Keratinocyte (primary cell): ENCODE measurements around the gene LYSET. TPM values are rescaled to one million over a fixed set of nuclear protein-coding genes. Genes with fewer than 3 reads are reported as not detected.

Experiments used
- DNase-seq: peaks from one replicate; pipeline ENCODE4 v3.0.0-alpha.2; 2011; ENCODE audit warnings: low read depth, missing footprints, low spot score
- FAIRE-seq: peaks from 2 replicates; lab custom pipeline; 2011; peaks lifted over from hg19 to GRCh38; lab: Jason Lieb, UNC
- H2AFZ ChIP-seq: 2 replicates; pipeline ENCODE4 v1.6.0; 2012; ENCODE audit warnings: low read length, control low read depth, inconsistent platforms; ENCODE audit not compliant: control insufficient read depth
- H3K27ac ChIP-seq: 2 replicates; pipeline ENCODE4 v1.5.1; 2011; ENCODE audit warnings: low read length; ENCODE audit not compliant: control insufficient read depth, insufficient read depth
- H3K27me3 ChIP-seq: 3 replicates; pipeline ENCODE4 v1.6.0; 2011; ENCODE audit warnings: low read length; ENCODE audit not compliant: control insufficient read depth, insufficient read depth; ENCODE audit errors: extremely low read depth
- H3K36me3 ChIP-seq, 2 experiments: 2 replicates in 1 of 2; 3 replicates in 1 of 2; pipeline ENCODE4 v1.5.1; 2011; ENCODE audit warnings: low read length in 2 of 2, mild to moderate bottlenecking in 1 of 2; ENCODE audit not compliant: control insufficient read depth in 2 of 2, insufficient read depth in 2 of 2; ENCODE audit errors: extremely low read depth in 1 of 2
- H3K4me1 ChIP-seq: 3 replicates; pipeline ENCODE4 v1.5.1; 2011; ENCODE audit warnings: low read length; ENCODE audit not compliant: control insufficient read depth, insufficient read depth; ENCODE audit errors: extremely low read depth
- H3K4me2 ChIP-seq: 3 replicates; pipeline ENCODE4 v1.6.0; 2011; ENCODE audit warnings: low read depth, low read length; ENCODE audit not compliant: control insufficient read depth, insufficient read depth; ENCODE audit errors: extremely low read depth
- H3K4me3 ChIP-seq, 3 experiments: fragments of 200-600 bp in 1 of 3; sonication (generic) in 1 of 3; 2 replicates in 2 of 3; 3 replicates in 1 of 3; pipeline ENCODE4 v1.5.1; 2011 to 2016; ENCODE audit warnings: low read length in 3 of 3, mild to moderate bottlenecking in 3 of 3, control low read depth in 2 of 3, inconsistent platforms in 1 of 3, low read depth in 1 of 3, mixed read lengths in 1 of 3, mixed run types in 1 of 3, moderate library complexity in 1 of 3; ENCODE audit not compliant: control insufficient read depth in 2 of 3, insufficient read depth in 2 of 3; ENCODE audit errors: extremely low read depth in 1 of 3
- H3K79me2 ChIP-seq: 2 replicates; pipeline ENCODE4 v1.6.0; 2012; ENCODE audit warnings: low read length; ENCODE audit not compliant: control insufficient read depth, insufficient read depth
- H3K9ac ChIP-seq: 3 replicates; pipeline ENCODE4 v1.6.0; 2011; ENCODE audit warnings: low read length; ENCODE audit not compliant: control insufficient read depth, insufficient read depth; ENCODE audit errors: extremely low read depth
- H3K9me1 ChIP-seq: 3 replicates; pipeline ENCODE4 v1.6.0; 2011; ENCODE audit warnings: low read length; ENCODE audit not compliant: control insufficient read depth, insufficient read depth; ENCODE audit errors: extremely low read depth
- H3K9me3 ChIP-seq: 2 replicates; pipeline ENCODE4 v1.5.1; 2012; ENCODE audit warnings: low read depth, low read length; ENCODE audit not compliant: control insufficient read depth
- H4K20me1 ChIP-seq: 3 replicates; pipeline ENCODE4 v1.6.0; 2011; ENCODE audit warnings: low read length; ENCODE audit not compliant: control insufficient read depth, insufficient read depth; ENCODE audit errors: extremely low read depth
- EZH2 ChIP-seq: IDR thresholded peaks from one replicate; pipeline ENCODE4 v1.6.1; 2012; ENCODE audit warnings: inconsistent platforms, mild to moderate bottlenecking, low read length, moderate library complexity
- dilution Hi-C: fragments of 300-500 bp; cut with MboI; formaldehyde crosslinking; loops from one replicate; pipeline ENCODE4 v1.7.0; 2020; ENCODE audit warnings: low sequenced_read_pairs; ENCODE audit not compliant: extremely low pct_ligation_motif_present
- polyA plus RNA-seq, 5 experiments: library from polyadenylated mRNA; depleted of rRNA in 3 of 5; stranded (reverse) in 3 of 5; stranded (forward) in 1 of 5; unstranded in 1 of 5; fragments of >200 nt; gene quantifications; 1 replicate in 1 of 5; 2 replicates in 3 of 5; 3 replicates in 1 of 5; pipeline versions ENCODE4 v1.2.1 to v1.2.3, GENCODE V29; 2011 to 2012; ENCODE audit warnings: missing spikeins in 2 of 5, low read depth in 1 of 5, low replicate concordance in 1 of 5
- TF ChIP-seq, protein P1 (sequence below), 3 experiments: IDR thresholded peaks in 1 of 3; conservative IDR thresholded peaks in 1 of 3; optimal IDR thresholded peaks in 1 of 3; 2 replicates in 2 of 3; 3 replicates in 1 of 3; pipeline versions ENCODE3 to v1.5.1; 2011; ENCODE audit warnings: low read length in 3 of 3, mild to moderate bottlenecking in 3 of 3, moderate library complexity in 2 of 3, control low read depth in 1 of 3, inconsistent platforms in 1 of 3; ENCODE audit not compliant: insufficient read depth in 2 of 3; ENCODE audit errors: extremely low read depth in 1 of 3

Gene LYSET
- polyA plus RNA-seq, 1 donor (not counting 4 experiments of a cell fraction or from before 2014, with no cell fraction given) = 24.6 TPM

GRCh38 chr14:93220509-93220908, 35.4 kb downstream of the LYSET start:
- H4K20me1 ChIP-seq = no peaks in the 10 kb centered on the region
- H3K27me3 ChIP-seq = no peaks in the 10 kb centered on the region
- H3K9ac ChIP-seq = no peak overlapping the region
- dilution Hi-C loops = no loop called here
- H2AFZ ChIP-seq = no peak overlapping the region
- H3K9me3 ChIP-seq = no peaks in the 10 kb centered on the region
- H3K27ac ChIP-seq = no peak overlapping the region
- no peaks in the 10 kb centered on the region for H3K4me1 ChIP-seq
- H3K4me3 ChIP-seq = no peak overlapping the region
- no peak for DNase-seq
- peaks cover 3 to 23% of the 10 kb centered on the region in 2 experiments for H3K36me3 ChIP-seq
- TF ChIP-seq EZH2 = no peak
- TF ChIP-seq, protein P1, sequence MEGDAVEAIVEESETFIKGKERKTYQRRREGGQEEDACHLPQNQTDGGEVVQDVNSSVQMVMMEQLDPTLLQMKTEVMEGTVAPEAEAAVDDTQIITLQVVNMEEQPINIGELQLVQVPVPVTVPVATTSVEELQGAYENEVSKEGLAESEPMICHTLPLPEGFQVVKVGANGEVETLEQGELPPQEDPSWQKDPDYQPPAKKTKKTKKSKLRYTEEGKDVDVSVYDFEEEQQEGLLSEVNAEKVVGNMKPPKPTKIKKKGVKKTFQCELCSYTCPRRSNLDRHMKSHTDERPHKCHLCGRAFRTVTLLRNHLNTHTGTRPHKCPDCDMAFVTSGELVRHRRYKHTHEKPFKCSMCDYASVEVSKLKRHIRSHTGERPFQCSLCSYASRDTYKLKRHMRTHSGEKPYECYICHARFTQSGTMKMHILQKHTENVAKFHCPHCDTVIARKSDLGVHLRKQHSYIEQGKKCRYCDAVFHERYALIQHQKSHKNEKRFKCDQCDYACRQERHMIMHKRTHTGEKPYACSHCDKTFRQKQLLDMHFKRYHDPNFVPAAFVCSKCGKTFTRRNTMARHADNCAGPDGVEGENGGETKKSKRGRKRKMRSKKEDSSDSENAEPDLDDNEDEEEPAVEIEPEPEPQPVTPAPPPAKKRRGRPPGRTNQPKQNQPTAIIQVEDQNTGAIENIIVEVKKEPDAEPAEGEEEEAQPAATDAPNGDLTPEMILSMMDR (optimal IDR thresholded peaks at IDR 0.05 in 1 of 3, IDR thresholded peaks at IDR 0.05 in 1 of 3, conservative IDR thresholded peaks at IDR 0.05 in 1 of 3; ENCODE audit: extremely low read depth in 1 of 3, insufficient read depth in 2 of 3, low read length in 3 of 3) = no peak
- no peak overlapping the region for H3K4me2 ChIP-seq
- no peaks in the 10 kb centered on the region for H3K79me2 ChIP-seq
- H3K9me1 ChIP-seq = no peaks in the 10 kb centered on the region
- FAIRE-seq = no peak

GRCh38 chr14:93223565-93223964, 38.4 kb downstream of the LYSET start:
- Histone ChIP-seq H3K79me2 (no peaks in the 10 kb centered on the region), H3K9ac (no peak overlapping the region), H3K9me3 (no peaks in the 10 kb centered on the region), H3K4me2 (no peak overlapping the region), H3K27ac (no peak overlapping the region), H3K9me1 (no peaks in the 10 kb centered on the region), H3K27me3 (no peaks in the 10 kb centered on the region), H3K4me3 (no peak overlapping the region), H4K20me1 (no peaks in the 10 kb centered on the region), H3K4me1 (no peaks in the 10 kb centered on the region), H3K36me3 (peaks cover 3 to 15% of the 10 kb centered on the region in 2 experiments), H2AFZ (no peak overlapping the region)
- dilution Hi-C loops = no loop called here
- no peak for DNase-seq
- no peak for TF ChIP-seq EZH2
- TF ChIP-seq, protein P1 (optimal IDR thresholded peaks at IDR 0.05 in 1 of 3, IDR thresholded peaks at IDR 0.05 in 1 of 3, conservative IDR thresholded peaks at IDR 0.05 in 1 of 3; ENCODE audit: extremely low read depth in 1 of 3, insufficient read depth in 2 of 3, low read length in 3 of 3) = no peak
- no peak for FAIRE-seq
